ENCODE measurements around the gene IL36A.

DNA sequence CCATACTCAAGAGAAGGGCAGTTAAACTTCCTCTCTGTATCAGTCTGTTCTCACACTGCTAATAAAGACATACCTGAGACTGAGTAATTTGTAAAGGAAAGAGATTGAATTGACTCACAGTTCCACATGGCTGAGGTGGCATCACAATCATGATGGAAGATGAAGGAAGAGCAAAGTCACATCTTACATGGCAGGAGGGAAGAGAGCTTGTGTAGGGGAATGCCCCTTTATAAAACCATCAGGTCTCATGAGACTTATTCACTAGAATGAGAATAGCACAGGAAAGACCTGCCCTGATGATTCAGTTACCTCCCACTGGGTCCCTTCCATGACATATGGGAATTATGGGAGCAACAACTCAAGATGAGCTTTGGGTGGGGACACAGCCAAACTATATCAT lies 48.8 kb downstream of the IL36A start:
- TF ChIP-seq EP300 (IDR thresholded peaks at IDR 0.05) (no peak), POLR2A (IDR thresholded peaks at IDR 0.05) (no peak)

All from sigmoid colon (tissue), 4 donors.